HepG2 (cell line): ENCODE data around the gene ABHD17A. TPM values are rescaled to one million over a fixed set of nuclear protein-coding genes. Genes with fewer than 3 reads are reported as not detected.

Experiments used
- ETV5 ChIP-seq: IDR thresholded peaks from 2 replicates; pipeline ENCODE4 v1.6.1; 2018; ENCODE audit warnings: missing biosample characterization, missing genetic modification reagents, inconsistent platforms, borderline replicate concordance
- KLF9 ChIP-seq: IDR thresholded peaks from 2 replicates; pipeline ENCODE4 v1.6.1; 2016; ENCODE audit warnings: low read depth
- KMT2A ChIP-seq: sonication (generic); formaldehyde crosslinking; IDR thresholded peaks from 2 replicates; pipeline ENCODE4 v1.4.0; 2020; ENCODE audit warnings: missing genetic modification reagents
- MAZ ChIP-seq, 2 experiments: sonication (generic) in 1 of 2; formaldehyde crosslinking in 1 of 2; IDR thresholded peaks; 2 replicates each; pipeline versions ENCODE4 v1.5.0 to v1.6.1; 2012 to 2020; ENCODE audit warnings: low read depth in 2 of 2, mild to moderate bottlenecking in 2 of 2, borderline replicate concordance in 1 of 2, improper control_type of control experiment in 1 of 2, low read length in 1 of 2, missing genetic modification reagents in 1 of 2, moderate library complexity in 1 of 2
- PRMT3 ChIP-seq: sonication (generic); formaldehyde crosslinking; IDR thresholded peaks from 2 replicates; pipeline ENCODE4 v1.8.1; 2022; ENCODE audit warnings: low read depth, mild to moderate bottlenecking, moderate library complexity, missing genetic modification reagents, borderline replicate concordance
- RAD21 ChIP-seq: fragments of 450-650 bp; formaldehyde crosslinking; IDR thresholded peaks from 2 replicates; pipeline ENCODE4 v1.5.0; 2020; ENCODE audit warnings: mild to moderate bottlenecking
- SNAI1 ChIP-seq: sonication (generic); formaldehyde crosslinking; IDR thresholded peaks from 2 replicates; pipeline ENCODE4 v1.5.0; 2020; ENCODE audit warnings: mild to moderate bottlenecking, missing genetic modification reagents, borderline replicate concordance
- SP1 ChIP-seq, 2 experiments: fragments of 450-650 bp in 1 of 2; sonication (generic) in 1 of 2; formaldehyde crosslinking in 1 of 2; IDR thresholded peaks; 2 replicates each; pipeline versions ENCODE4 v1.4.0 to v1.6.1; 2016 to 2020; ENCODE audit warnings: missing genetic modification reagents in 1 of 2
- ZNF205 ChIP-seq: IDR thresholded peaks from 2 replicates; pipeline ENCODE4 v1.6.1; 2018; ENCODE audit warnings: missing biosample characterization, missing genetic modification reagents
- ZNF343 ChIP-seq: sonication (generic); formaldehyde crosslinking; IDR thresholded peaks from 2 replicates; pipeline ENCODE4 v1.4.0; 2020; ENCODE audit warnings: mild to moderate bottlenecking, missing genetic modification reagents
- ZNF569 ChIP-seq: sonication (generic); formaldehyde crosslinking; IDR thresholded peaks from 2 replicates; pipeline ENCODE4 v1.5.0; 2020; ENCODE audit warnings: mild to moderate bottlenecking, missing genetic modification reagents, moderate library complexity, borderline replicate concordance
- ZNF589 ChIP-seq: sonication (generic); formaldehyde crosslinking; conservative IDR thresholded peaks from 2 replicates; pipeline ENCODE4 v1.8.0; 2022; ENCODE audit warnings: mild to moderate bottlenecking, moderate library complexity, missing genetic modification reagents
- ZNF713 ChIP-seq: sonication (generic); formaldehyde crosslinking; IDR thresholded peaks from 2 replicates; pipeline ENCODE4 v1.4.0; 2020; ENCODE audit warnings: mild to moderate bottlenecking, missing genetic modification reagents
- ZNF747 ChIP-seq: sonication (generic); formaldehyde crosslinking; IDR thresholded peaks from 2 replicates; pipeline ENCODE4 v1.8.1; 2023; ENCODE audit warnings: missing genetic modification reagents, mild to moderate bottlenecking, borderline replicate concordance
- ZSCAN20 ChIP-seq: sonication (generic); formaldehyde crosslinking; IDR thresholded peaks from 2 replicates; pipeline ENCODE4 v1.4.0; 2020; ENCODE audit warnings: missing genetic modification reagents, mild to moderate bottlenecking, borderline replicate concordance
- ZSCAN30 ChIP-seq: sonication (generic); formaldehyde crosslinking; IDR thresholded peaks from 2 replicates; pipeline ENCODE4 v1.5.0; 2020; ENCODE audit warnings: mild to moderate bottlenecking, missing genetic modification reagents
- ZSCAN9 ChIP-seq: IDR thresholded peaks from 2 replicates; pipeline ENCODE4 v1.6.1; 2016; ENCODE audit warnings: borderline replicate concordance
- polyA plus RNA-seq, 8 experiments: library from polyadenylated mRNA; depleted of rRNA in 3 of 8; stranded (reverse) in 7 of 8; unstranded in 1 of 8; fragments of >200 nt; fragmentation: Illumina TruSeq in 4 of 8; extraction: Trizol in 4 of 8; gene quantifications; 2 replicates each; pipeline versions ENCODE4 v1.2.1 to v1.2.3, GENCODE V29; 2011 to 2016; ENCODE audit warnings: low read depth in 4 of 8, missing spikeins in 1 of 8, mixed read lengths in 1 of 8; ENCODE audit not compliant: insufficient read depth in 1 of 8
- total RNA-seq, 5 experiments: library from RNA; depleted of rRNA; stranded (reverse); fragments of >200 nt; fragmentation: Illumina TruSeq; extraction: Trizol; gene quantifications; 2 replicates each; pipeline ENCODE4 v1.2.3, GENCODE V29; 2016; ENCODE audit warnings: low read depth in 1 of 5
- TF ChIP-seq, protein P1 (sequence below): sonication (generic); formaldehyde crosslinking; IDR thresholded peaks from 2 replicates; pipeline ENCODE4 v1.4.0; 2020; ENCODE audit warnings: missing genetic modification reagents
- TF ChIP-seq, protein P2 (sequence below): sonication (generic); formaldehyde crosslinking; IDR thresholded peaks from 2 replicates; pipeline ENCODE4 v1.4.0; 2020; ENCODE audit warnings: mild to moderate bottlenecking, missing genetic modification reagents
- TF ChIP-seq, protein P3 (sequence below): conservative IDR thresholded peaks from 2 replicates; pipeline ENCODE4 v1.6.1; 2018; ENCODE audit warnings: missing genetic modification reagents
- TF ChIP-seq, protein P4 (sequence below): sonication (generic); formaldehyde crosslinking; IDR thresholded peaks from 2 replicates; pipeline ENCODE4 v1.5.0; 2020; ENCODE audit warnings: missing genetic modification reagents, mild to moderate bottlenecking, borderline replicate concordance
- TF ChIP-seq, protein P5 (sequence below): IDR thresholded peaks from 2 replicates; pipeline ENCODE4 v1.6.1; 2016

ABHD17A gene
- total and polyA plus RNA-seq, 2 of the 13 experiments (the other 11 are each of a cell fraction or from before 2014, with no cell fraction given) = 27.7 to 40.8 TPM

DNA sequence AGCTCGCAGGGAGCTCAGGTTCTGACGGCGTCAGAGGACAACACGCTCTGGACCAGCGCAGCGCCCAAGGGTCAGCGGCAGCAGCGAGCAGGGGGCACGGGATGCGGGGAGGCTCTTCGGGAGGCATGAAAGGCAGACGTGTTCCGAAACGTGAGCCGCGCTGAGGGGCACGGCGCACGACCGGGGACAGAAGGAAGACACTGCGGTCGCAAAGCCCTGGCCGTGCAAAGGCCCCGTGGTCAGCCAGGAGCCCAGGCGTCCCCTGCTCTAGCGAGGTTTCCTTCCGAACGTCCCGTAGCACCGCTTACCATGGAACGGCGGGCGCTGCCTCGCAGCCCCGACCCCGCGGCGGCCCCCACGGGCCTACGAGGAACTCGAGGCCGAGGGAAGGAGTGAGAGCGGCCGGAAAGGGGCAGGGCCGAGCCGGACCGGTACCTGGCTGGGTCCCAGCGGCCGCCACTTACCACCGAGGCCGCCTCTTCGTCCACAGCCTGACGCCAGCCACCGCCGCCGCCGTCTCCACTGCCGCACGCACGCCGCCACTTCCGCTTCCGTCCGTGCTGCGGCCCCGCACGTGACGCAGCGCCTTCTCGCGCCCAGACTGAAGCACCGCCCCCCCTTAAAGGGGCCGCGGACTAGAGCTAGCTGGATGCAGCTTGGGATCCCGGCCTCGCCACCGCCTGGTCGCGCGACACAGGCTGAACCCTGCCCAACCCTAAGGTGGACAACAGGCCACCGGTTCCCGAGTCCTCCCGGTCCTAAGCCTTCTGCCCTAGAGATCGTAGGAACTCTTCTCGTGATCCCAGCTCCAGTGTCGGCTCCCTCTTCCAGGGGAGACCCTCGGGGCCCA is 9.4 kb downstream of the ABHD17A start (continued):
- TF ChIP-seq ZNF589 (CRISPR knock-in tag) = peak; percentile 79; the same call in 1 of the 2 replicates
- no peak; the same call in 1 of the 2 replicates for TF ChIP-seq MAZ (IDR thresholded peaks at IDR 0.05; ENCODE audit: borderline replicate concordance, low read depth, low read length)
- peak; percentile 84 for TF ChIP-seq MAZ (CRISPR knock-in tag; IDR thresholded peaks at IDR 0.05; ENCODE audit: low read depth)
- peak; percentile 89; the same call in 1 of the 2 replicates for TF ChIP-seq ZNF747 (CRISPR knock-in tag)
- no peak for TF ChIP-seq PRMT3 (CRISPR knock-in tag)
- TF ChIP-seq ZSCAN30 (CRISPR knock-in tag) = no peak
- TF ChIP-seq RAD21 (CRISPR knock-in tag) = peak; percentile 45
- no peak for TF ChIP-seq ZNF713
- TF ChIP-seq, protein P1, sequence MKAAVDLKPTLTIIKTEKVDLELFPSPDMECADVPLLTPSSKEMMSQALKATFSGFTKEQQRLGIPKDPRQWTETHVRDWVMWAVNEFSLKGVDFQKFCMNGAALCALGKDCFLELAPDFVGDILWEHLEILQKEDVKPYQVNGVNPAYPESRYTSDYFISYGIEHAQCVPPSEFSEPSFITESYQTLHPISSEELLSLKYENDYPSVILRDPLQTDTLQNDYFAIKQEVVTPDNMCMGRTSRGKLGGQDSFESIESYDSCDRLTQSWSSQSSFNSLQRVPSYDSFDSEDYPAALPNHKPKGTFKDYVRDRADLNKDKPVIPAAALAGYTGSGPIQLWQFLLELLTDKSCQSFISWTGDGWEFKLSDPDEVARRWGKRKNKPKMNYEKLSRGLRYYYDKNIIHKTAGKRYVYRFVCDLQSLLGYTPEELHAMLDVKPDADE (CRISPR knock-in tag) = no peak
- no peak for TF ChIP-seq SNAI1 (CRISPR knock-in tag)
- TF ChIP-seq, protein P2, sequence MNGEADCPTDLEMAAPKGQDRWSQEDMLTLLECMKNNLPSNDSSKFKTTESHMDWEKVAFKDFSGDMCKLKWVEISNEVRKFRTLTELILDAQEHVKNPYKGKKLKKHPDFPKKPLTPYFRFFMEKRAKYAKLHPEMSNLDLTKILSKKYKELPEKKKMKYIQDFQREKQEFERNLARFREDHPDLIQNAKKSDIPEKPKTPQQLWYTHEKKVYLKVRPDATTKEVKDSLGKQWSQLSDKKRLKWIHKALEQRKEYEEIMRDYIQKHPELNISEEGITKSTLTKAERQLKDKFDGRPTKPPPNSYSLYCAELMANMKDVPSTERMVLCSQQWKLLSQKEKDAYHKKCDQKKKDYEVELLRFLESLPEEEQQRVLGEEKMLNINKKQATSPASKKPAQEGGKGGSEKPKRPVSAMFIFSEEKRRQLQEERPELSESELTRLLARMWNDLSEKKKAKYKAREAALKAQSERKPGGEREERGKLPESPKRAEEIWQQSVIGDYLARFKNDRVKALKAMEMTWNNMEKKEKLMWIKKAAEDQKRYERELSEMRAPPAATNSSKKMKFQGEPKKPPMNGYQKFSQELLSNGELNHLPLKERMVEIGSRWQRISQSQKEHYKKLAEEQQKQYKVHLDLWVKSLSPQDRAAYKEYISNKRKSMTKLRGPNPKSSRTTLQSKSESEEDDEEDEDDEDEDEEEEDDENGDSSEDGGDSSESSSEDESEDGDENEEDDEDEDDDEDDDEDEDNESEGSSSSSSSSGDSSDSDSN = peak; percentile 84
- TF ChIP-seq KLF9 (CRISPR knock-in tag) = no peak
- TF ChIP-seq ZNF343 (CRISPR knock-in tag) = peak; percentile 74; the same call in 1 of the 2 replicates
- no peak for TF ChIP-seq SP1 (IDR thresholded peaks at IDR 0.05)
- peak; percentile 96 for TF ChIP-seq SP1 (CRISPR knock-in tag; IDR thresholded peaks at IDR 0.05)
- 0 out of 2 replicates have a peak, but pooled peaks have one; percentile 82 for TF ChIP-seq ZNF569
- TF ChIP-seq ZNF205 (CRISPR knock-in tag) = peak; percentile 60; the same call in 1 of the 2 replicates
- peak; percentile 94 for TF ChIP-seq ETV5 (CRISPR knock-in tag)
- TF ChIP-seq, protein P3, sequence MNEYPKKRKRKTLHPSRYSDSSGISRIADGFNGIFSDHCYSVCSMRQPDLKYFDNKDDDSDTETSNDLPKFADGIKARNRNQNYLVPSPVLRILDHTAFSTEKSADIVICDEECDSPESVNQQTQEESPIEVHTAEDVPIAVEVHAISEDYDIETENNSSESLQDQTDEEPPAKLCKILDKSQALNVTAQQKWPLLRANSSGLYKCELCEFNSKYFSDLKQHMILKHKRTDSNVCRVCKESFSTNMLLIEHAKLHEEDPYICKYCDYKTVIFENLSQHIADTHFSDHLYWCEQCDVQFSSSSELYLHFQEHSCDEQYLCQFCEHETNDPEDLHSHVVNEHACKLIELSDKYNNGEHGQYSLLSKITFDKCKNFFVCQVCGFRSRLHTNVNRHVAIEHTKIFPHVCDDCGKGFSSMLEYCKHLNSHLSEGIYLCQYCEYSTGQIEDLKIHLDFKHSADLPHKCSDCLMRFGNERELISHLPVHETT (CRISPR knock-in tag) = peak; percentile 79; the same call in 1 of the 2 replicates
- TF ChIP-seq KMT2A (CRISPR knock-in tag) = peak; percentile 97
- TF ChIP-seq, protein P4, sequence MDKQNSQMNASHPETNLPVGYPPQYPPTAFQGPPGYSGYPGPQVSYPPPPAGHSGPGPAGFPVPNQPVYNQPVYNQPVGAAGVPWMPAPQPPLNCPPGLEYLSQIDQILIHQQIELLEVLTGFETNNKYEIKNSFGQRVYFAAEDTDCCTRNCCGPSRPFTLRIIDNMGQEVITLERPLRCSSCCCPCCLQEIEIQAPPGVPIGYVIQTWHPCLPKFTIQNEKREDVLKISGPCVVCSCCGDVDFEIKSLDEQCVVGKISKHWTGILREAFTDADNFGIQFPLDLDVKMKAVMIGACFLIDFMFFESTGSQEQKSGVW (CRISPR knock-in tag) = no peak
- no peak; the same call in 1 of the 2 replicates for TF ChIP-seq ZSCAN20 (CRISPR knock-in tag)
- 0 out of 2 replicates have a peak, but pooled peaks have one; percentile 37 for TF ChIP-seq ZSCAN9 (CRISPR knock-in tag)
- TF ChIP-seq, protein P5, sequence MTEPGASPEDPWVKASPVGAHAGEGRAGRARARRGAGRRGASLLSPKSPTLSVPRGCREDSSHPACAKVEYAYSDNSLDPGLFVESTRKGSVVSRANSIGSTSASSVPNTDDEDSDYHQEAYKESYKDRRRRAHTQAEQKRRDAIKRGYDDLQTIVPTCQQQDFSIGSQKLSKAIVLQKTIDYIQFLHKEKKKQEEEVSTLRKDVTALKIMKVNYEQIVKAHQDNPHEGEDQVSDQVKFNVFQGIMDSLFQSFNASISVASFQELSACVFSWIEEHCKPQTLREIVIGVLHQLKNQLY (CRISPR knock-in tag) = peak; percentile 64; the same call in 1 of the 2 replicates
